IgD-negative memory B cell (primary cell): ENCODE data around the gene TTC31. TPM values are rescaled to one million over a fixed set of nuclear protein-coding genes. Genes with fewer than 3 reads are reported as not detected.

Experiments used
- H3K27ac Mint-ChIP-seq, 3 donors: one replicate each; pipeline ENCODE4 v1.8.0; 2020 to 2022; ENCODE audit warnings: mild to moderate bottlenecking in 3 of 3, mixed read lengths in 3 of 3, moderate library complexity in 1 of 3
- H3K27me3 Mint-ChIP-seq: one replicate; pipeline ENCODE4 v1.8.0; 2021; ENCODE audit warnings: mixed read lengths
- H3K36me3 Mint-ChIP-seq: one replicate; pipeline ENCODE4 v1.8.0; 2020; ENCODE audit warnings: mild to moderate bottlenecking, mixed read lengths
- H3K4me1 Mint-ChIP-seq, 3 donors: one replicate each; pipeline ENCODE4 v1.8.0; 2020 to 2022; ENCODE audit warnings: mixed read lengths in 3 of 3, mild to moderate bottlenecking in 1 of 3
- H3K4me3 Mint-ChIP-seq, 4 donors: one replicate each; pipeline ENCODE4 v1.8.0; 2020 to 2022; ENCODE audit warnings: mild to moderate bottlenecking in 4 of 4, mixed read lengths in 4 of 4, moderate library complexity in 3 of 4
- H3K9me3 Mint-ChIP-seq, 3 donors: one replicate each; pipeline ENCODE4 v1.8.0; 2020 to 2021; ENCODE audit warnings: mixed read lengths in 3 of 3, mild to moderate bottlenecking in 1 of 3
- polyA plus RNA-seq: library from polyadenylated mRNA; unstranded; fragments of 300-500 nt; fragmentation: Illumina TruSeq; gene quantifications from one replicate; pipeline ENCODE4 v1.2.3, GENCODE V29; 2021

Gene TTC31
- polyA plus RNA-seq, 1 donor from 2014 or later: 26.4 TPM

- Mint-ChIP-seq H3K4me3 (peak overlapping the region; percentile 87 to 97 (median 96)), H3K9me3 (no peaks in the 10 kb centered on the region), H3K27ac (peak overlapping the region; percentile 81 to 99 (median 94)), H3K4me1 (peaks cover 28 to 37% (median 37%) of the 10 kb centered on the region in 3 donors), H3K27me3 (no peaks in the 10 kb centered on the region), H3K36me3 (peaks cover 7% of the 10 kb centered on the region)
Measured at GRCh38 chr2:74528600-74529356, 45.9 kb downstream of the TTC31 start.

- Mint-ChIP-seq H3K4me1 (peaks cover 28 to 37% (median 37%) of the 10 kb centered on the region in 3 donors), H3K4me3 (peak within 1 kb of the TSS; percentile 87 to 97 (median 96)), H3K36me3 (peaks cover 7% of the 10 kb centered on the region), H3K27ac (peak within 1 kb of the TSS; percentile 81 to 99 (median 94)), H3K27me3 (no peaks in the 10 kb centered on the region), H3K9me3 (no peaks in the 10 kb centered on the region)
Measured at GRCh38 chr2:74529357-74530238, 46.7 kb downstream of the TTC31 start, which contains the start of the genes AUP1 and HTRA2. AUP1 (minus strand) TSS chr2:74529706; CDS start chr2:74529629, 77 bp downstream. HTRA2 (plus strand) TSS chr2:74529933; CDS start chr2:74530007, 74 bp downstream.

DNA sequence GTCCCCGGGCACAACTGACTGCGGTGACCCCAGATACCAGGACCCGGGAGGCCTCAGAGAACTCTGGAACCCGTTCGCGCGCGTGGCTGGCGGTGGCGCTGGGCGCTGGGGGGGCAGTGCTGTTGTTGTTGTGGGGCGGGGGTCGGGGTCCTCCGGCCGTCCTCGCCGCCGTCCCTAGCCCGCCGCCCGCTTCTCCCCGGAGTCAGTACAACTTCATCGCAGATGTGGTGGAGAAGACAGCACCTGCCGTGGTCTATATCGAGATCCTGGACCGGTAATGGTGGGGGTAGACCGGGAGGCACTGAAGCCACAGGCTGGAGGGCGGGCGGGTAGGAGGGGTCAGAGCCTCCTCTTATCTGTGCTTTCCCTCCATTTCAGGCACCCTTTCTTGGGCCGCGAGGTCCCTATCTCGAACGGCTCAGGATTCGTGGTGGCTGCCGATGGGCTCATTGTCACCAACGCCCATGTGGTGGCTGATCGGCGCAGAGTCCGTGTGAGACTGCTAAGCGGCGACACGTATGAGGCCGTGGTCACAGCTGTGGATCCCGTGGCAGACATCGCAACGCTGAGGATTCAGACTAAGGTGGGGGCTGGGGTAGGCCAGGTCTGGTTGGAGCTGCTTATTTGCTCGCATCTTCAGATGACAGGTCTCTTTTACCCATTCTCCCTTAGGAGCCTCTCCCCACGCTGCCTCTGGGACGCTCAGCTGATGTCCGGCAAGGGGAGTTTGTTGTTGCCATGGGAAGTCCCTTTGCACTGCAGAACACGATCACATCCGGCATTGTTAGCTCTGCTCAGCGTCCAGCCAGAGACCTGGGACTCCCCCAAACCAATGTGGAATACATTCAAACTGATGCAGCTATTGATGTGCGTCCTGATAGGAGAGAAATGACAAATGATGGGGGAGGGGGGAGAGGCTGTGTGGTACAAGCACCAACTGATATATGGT, 47.6 kb downstream of the TTC31 start:
- peaks cover 28 to 37% (median 37%) of the 10 kb centered on the region in 3 donors for H3K4me1 Mint-ChIP-seq

DNA sequence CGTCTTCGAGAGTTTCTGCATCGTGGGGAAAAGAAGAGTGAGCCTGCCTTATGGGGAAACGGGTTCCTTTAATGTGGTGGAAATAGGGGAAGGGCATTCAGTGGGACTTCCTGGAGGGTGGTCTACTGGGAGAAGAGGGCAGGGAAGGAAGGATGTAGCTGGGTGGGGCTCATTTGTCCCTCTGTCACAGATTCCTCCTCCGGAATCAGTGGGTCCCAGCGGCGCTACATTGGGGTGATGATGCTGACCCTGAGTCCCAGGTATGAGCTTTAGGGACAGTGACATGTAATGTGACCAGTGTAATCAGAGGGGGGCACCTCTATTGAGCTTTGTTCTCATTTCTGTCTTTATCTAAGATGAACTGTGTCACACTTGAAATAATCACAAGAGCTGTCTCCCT, 48.8 kb downstream of the TTC31 start:
- peak overlapping the region; percentile 0 to 91 (median 81) for H3K27ac Mint-ChIP-seq
- peaks cover 22 to 32% (median 31%) of the 10 kb centered on the region in 3 donors for H3K4me1 Mint-ChIP-seq
- no peaks in the 10 kb centered on the region for H3K9me3 Mint-ChIP-seq
- peaks cover 2% of the 10 kb centered on the region for H3K36me3 Mint-ChIP-seq
- H3K4me3 Mint-ChIP-seq: peak overlapping the region in 3 of 4 donors; percentile 72 to 87 (median 73)
- no peaks in the 10 kb centered on the region for H3K27me3 Mint-ChIP-seq

More for the DNA sequence above, 47.6 kb downstream of the TTC31 start:
- no peaks in the 10 kb centered on the region for H3K9me3 Mint-ChIP-seq
- H3K36me3 Mint-ChIP-seq: peaks cover 7% of the 10 kb centered on the region
- H3K4me3 Mint-ChIP-seq: peak overlapping the region; percentile 87 to 97 (median 96)
- peak overlapping the region; percentile 81 to 99 (median 94) for H3K27ac Mint-ChIP-seq
- no peaks in the 10 kb centered on the region for H3K27me3 Mint-ChIP-seq

DNA sequence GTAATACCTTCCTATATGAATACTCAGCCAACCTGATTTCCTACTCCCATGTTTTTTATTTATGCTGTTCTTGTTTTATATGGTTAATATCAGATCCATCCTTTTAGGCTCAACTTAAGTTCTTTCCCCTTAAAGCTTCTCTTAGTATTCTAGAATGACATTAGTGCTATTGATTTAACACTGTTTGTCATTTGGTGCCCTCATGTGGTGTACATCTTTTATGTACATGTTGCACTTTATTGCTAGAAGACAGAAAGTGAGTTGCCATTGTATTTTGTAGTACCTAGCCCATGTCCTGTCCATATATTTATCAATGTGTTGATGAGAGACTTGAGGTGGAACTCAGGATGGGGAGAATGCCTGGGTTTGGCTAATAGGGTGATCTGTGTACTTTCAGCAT, 49.3 kb downstream of the TTC31 start:
- H3K27me3 Mint-ChIP-seq: no peaks in the 10 kb centered on the region
- H3K4me1 Mint-ChIP-seq: peaks cover 21 to 31% (median 30%) of the 10 kb centered on the region in 3 donors

GRCh38 chr2:74533464-74533863, 50.6 kb downstream of the TTC31 start:
- Mint-ChIP-seq H3K27ac (peak overlapping the region in 1 of 3 donors; percentile 51), H3K27me3 (no peaks in the 10 kb centered on the region), H3K9me3 (peaks cover 0 to 2% (median 0%) of the 10 kb centered on the region in 3 donors), H3K4me1 (peaks cover 29 to 35% (median 32%) of the 10 kb centered on the region in 3 donors), H3K4me3 (peak overlapping the region in 1 of 4 donors; percentile 36), H3K36me3 (peaks cover 2% of the 10 kb centered on the region)

More for the DNA sequence above, 49.3 kb downstream of the TTC31 start:
- peak overlapping the region; percentile 0 to 91 (median 81) for H3K27ac Mint-ChIP-seq
- peak overlapping the region; percentile 72 to 87 (median 76) for H3K4me3 Mint-ChIP-seq
- no peaks in the 10 kb centered on the region for H3K36me3 Mint-ChIP-seq
- H3K9me3 Mint-ChIP-seq: no peaks in the 10 kb centered on the region

DNA sequence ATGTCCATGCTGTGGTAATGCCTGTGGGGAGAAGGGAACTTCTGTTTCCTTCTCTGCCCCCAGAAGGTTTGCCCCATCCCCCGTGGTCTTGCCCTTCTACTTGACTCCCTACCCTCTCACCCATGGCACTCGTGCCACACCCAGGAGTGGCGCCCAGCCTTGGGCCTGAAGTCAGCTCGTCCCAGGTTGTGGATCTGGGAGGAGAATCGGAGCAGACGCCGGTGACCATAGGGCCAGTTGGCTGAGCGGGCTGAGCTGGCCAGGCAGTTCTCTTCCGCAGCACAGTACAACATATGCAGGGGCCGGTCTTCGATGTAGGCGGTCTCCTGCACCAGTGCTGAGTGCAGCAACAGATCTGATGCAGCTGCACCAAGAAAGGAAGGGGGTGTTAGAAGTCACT, 51.5 kb downstream of the TTC31 start:
- Mint-ChIP-seq H3K4me3 (no peak overlapping the region), H3K4me1 (peaks cover 35 to 38% (median 37%) of the 10 kb centered on the region in 3 donors), H3K9me3 (peaks cover 0 to 2% (median 0%) of the 10 kb centered on the region in 3 donors), H3K36me3 (peaks cover 6% of the 10 kb centered on the region), H3K27me3 (no peaks in the 10 kb centered on the region), H3K27ac (no peak overlapping the region)

GRCh38 chr2:74535440-74535965, 52.6 kb downstream of the TTC31 start:
- H3K4me3 Mint-ChIP-seq: no peak overlapping the region
- H3K9me3 Mint-ChIP-seq: peaks cover 0 to 2% (median 0%) of the 10 kb centered on the region in 3 donors
- peaks cover 6% of the 10 kb centered on the region for H3K36me3 Mint-ChIP-seq
- H3K4me1 Mint-ChIP-seq: peaks cover 34 to 41% (median 40%) of the 10 kb centered on the region in 3 donors
- H3K27ac Mint-ChIP-seq: no peak overlapping the region
- no peaks in the 10 kb centered on the region for H3K27me3 Mint-ChIP-seq

GRCh38 chr2:74536166-74536950, 53.5 kb downstream of the TTC31 start:
- peaks cover 6% of the 10 kb centered on the region for H3K36me3 Mint-ChIP-seq
- H3K4me3 Mint-ChIP-seq: no peak overlapping the region
- H3K27ac Mint-ChIP-seq: no peak overlapping the region
- H3K9me3 Mint-ChIP-seq: peaks cover 0 to 2% (median 0%) of the 10 kb centered on the region in 3 donors
- peaks cover 31 to 36% (median 32%) of the 10 kb centered on the region in 3 donors for H3K4me1 Mint-ChIP-seq
- H3K27me3 Mint-ChIP-seq: no peaks in the 10 kb centered on the region

DNA sequence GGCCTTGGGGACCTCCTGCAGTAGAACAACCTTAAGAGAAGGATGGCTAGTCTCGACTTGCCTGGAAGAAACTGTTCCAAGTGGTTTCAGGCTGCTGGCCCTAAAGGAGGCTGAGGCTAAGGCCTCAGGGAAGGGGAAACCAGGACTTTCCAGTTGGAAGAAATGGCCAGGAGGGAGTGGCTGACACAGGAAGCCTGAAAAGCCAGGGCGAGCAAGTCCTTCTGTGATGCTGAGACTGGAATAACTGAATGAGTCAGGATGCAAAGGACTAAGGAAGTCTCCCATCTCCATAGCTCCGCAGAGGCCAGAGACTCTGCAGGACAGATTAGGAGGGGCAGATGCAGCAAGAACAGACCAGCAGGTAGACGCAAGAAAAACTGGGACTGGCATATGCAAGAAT, 54.3 kb downstream of the TTC31 start:
- H3K9me3 Mint-ChIP-seq: peaks cover 0 to 2% (median 0%) of the 10 kb centered on the region in 3 donors
- H3K4me3 Mint-ChIP-seq: peak overlapping the region in 1 of 4 donors; percentile 82
- H3K4me1 Mint-ChIP-seq: peaks cover 25 to 29% (median 26%) of the 10 kb centered on the region in 3 donors
- H3K27ac Mint-ChIP-seq: no peak overlapping the region
- no peaks in the 10 kb centered on the region for H3K27me3 Mint-ChIP-seq
- H3K36me3 Mint-ChIP-seq: peaks cover 6% of the 10 kb centered on the region

- Mint-ChIP-seq H3K4me3 (peak overlapping the region; percentile 82 to 95 (median 86)), H3K4me1 (peaks cover 25 to 28% (median 27%) of the 10 kb centered on the region in 3 donors), H3K27ac (peak overlapping the region; percentile 54 to 96 (median 91)), H3K36me3 (peaks cover 6% of the 10 kb centered on the region), H3K9me3 (peaks cover 0 to 2% (median 0%) of the 10 kb centered on the region in 3 donors), H3K27me3 (no peaks in the 10 kb centered on the region)
Measured at GRCh38 chr2:74538881-74539339, 56.0 kb downstream of the TTC31 start.

- Mint-ChIP-seq H3K4me1 (peaks cover 25 to 32% (median 27%) of the 10 kb centered on the region in 3 donors), H3K36me3 (peaks cover 6% of the 10 kb centered on the region), H3K4me3 (peak overlapping the region in 3 of 4 donors; percentile 19 to 95 (median 82)), H3K27me3 (no peaks in the 10 kb centered on the region), H3K27ac (peak overlapping the region in 1 of 3 donors; percentile 25), H3K9me3 (peaks cover 0 to 2% (median 0%) of the 10 kb centered on the region in 3 donors)
Measured at GRCh38 chr2:74540291-74540690, 57.4 kb downstream of the TTC31 start.

- Mint-ChIP-seq H3K36me3 (peaks cover 6% of the 10 kb centered on the region), H3K4me3 (peak overlapping the region in 1 of 4 donors; percentile 82), H3K9me3 (peaks cover 0 to 2% (median 0%) of the 10 kb centered on the region in 3 donors), H3K27me3 (peaks cover 6% of the 10 kb centered on the region), H3K27ac (peak overlapping the region in 2 of 3 donors; percentile 20 to 35), H3K4me1 (peaks cover 23 to 28% (median 23%) of the 10 kb centered on the region in 3 donors)
Measured at GRCh38 chr2:74542978-74543377, 60.1 kb downstream of the TTC31 start.
